GM12873 (cell line): ENCODE data around the gene RET.

Experiments used
- CTCF ChIP-seq: IDR thresholded peaks from 2 replicates; pipeline ENCODE4 v1.5.1; 2012; ENCODE audit warnings: low read depth, mild to moderate bottlenecking, moderate library complexity, low read length, control low read depth; ENCODE audit not compliant: insufficient read depth; ENCODE audit errors: missing control alignments

RET gene

GRCh38 chr10:43121444-43121843 is 44.6 kb downstream of the RET start:
- no peak for TF ChIP-seq CTCF

GRCh38 chr10:43122096-43122495 is 45.2 kb downstream of the RET start:
- TF ChIP-seq CTCF: no peak

- TF ChIP-seq CTCF: no peak
Measured at GRCh38 chr10:43122826-43123225, 46.0 kb downstream of the RET start.

GRCh38 chr10:43123361-43124093 is 46.7 kb downstream of the RET start:
- no peak for TF ChIP-seq CTCF

GRCh38 chr10:43124094-43124521 is 47.2 kb downstream of the RET start:
- TF ChIP-seq CTCF: no peak

GRCh38 chr10:43124574-43125273 is 47.9 kb downstream of the RET start:
- no peak for TF ChIP-seq CTCF

GRCh38 chr10:43125274-43125845 is 48.5 kb downstream of the RET start:
- no peak for TF ChIP-seq CTCF
